GM18505 (cell line): Measurements from ENCODE around the gene TTC6.
A peak's percentile ranks its signal among the peaks of the same experiment; 100 is the strongest.
"Not testable (repeated sequence)": the region's sequence is repeated elsewhere in the genome, so short reads cannot be mapped to it uniquely, and the experiment has no call there.

Source experiments
- ATAC-seq: cut with Tn5 transposase; IDR thresholded peaks from one replicate; pipeline ENCODE4 v1.9.1; 2021; ENCODE audit not compliant: unreplicated experiment
- POLR2A ChIP-seq: IDR thresholded peaks from 4 replicates; pipeline ENCODE4 v1.6.1; 2011; ENCODE audit warnings: borderline replicate concordance; ENCODE audit not compliant: insufficient read depth, insufficient read length; ENCODE audit errors: extremely low read depth

The TTC6 gene

GRCh38 chr14:37594971-37595808 is at the start of gene TTC6, which contains the start of gene FOXA1:
Gene TTC6 (plus strand): TSS chr14:37595629. CDS start chr14:37622065, 26,436 bp downstream.
Gene FOXA1 (minus strand): TSS chr14:37595249. CDS start chr14:37594972, 277 bp downstream.
- ATAC-seq: peak; percentile 10
- TF ChIP-seq POLR2A: no peak

GRCh38 chr14:37546621-37547447 is 48.6 kb upstream of the TTC6 start:
- no peak for TF ChIP-seq POLR2A
- no peak for ATAC-seq

GRCh38 chr14:37550511-37550910 is 44.9 kb upstream of the TTC6 start:
- ATAC-seq: no peak
- TF ChIP-seq POLR2A: no peak

GRCh38 chr14:37551119-37551518 is 44.3 kb upstream of the TTC6 start:
- no peak for TF ChIP-seq POLR2A
- ATAC-seq: no peak

- no peak for ATAC-seq
- no peak for TF ChIP-seq POLR2A
These were observed 41.4 kb upstream of the TTC6 start for GRCh38 chr14:37553935-37554550.

GRCh38 chr14:37555596-37555995 is 39.8 kb upstream of the TTC6 start:
- ATAC-seq: not testable (repeated sequence)

- no peak for TF ChIP-seq POLR2A
- no peak for ATAC-seq
These were observed 36.7 kb upstream of the TTC6 start for GRCh38 chr14:37558740-37559139.

- no peak for TF ChIP-seq POLR2A
- ATAC-seq: no peak
These were observed 36.0 kb upstream of the TTC6 start for GRCh38 chr14:37559386-37559785.

GRCh38 chr14:37563189-37563588 is 32.2 kb upstream of the TTC6 start:
- TF ChIP-seq POLR2A: no peak
- ATAC-seq: no peak

- no peak for ATAC-seq
- no peak for TF ChIP-seq POLR2A
These were observed 29.9 kb upstream of the TTC6 start for GRCh38 chr14:37565550-37565949.

GRCh38 chr14:37566811-37567371 is 28.5 kb upstream of the TTC6 start:
- ATAC-seq: no peak
- no peak for TF ChIP-seq POLR2A

GRCh38 chr14:37569729-37570128 is 25.7 kb upstream of the TTC6 start:
- TF ChIP-seq POLR2A: no peak
- ATAC-seq: no peak

- no peak for TF ChIP-seq POLR2A
- ATAC-seq: no peak
These were observed 24.0 kb upstream of the TTC6 start for GRCh38 chr14:37571391-37571790.
